Psoas muscle (tissue), 8 donors: ENCODE results near the gene LDLR. TPM values are rescaled to one million over a fixed set of nuclear protein-coding genes. Genes with fewer than 3 reads are reported as not detected.

Experiments used
- ATAC-seq, 4 donors: fragments of 200-7000 bp; cut with Tn5 transposase; one replicate each; pipeline ENCODE4 v1.9.1; 2020; ENCODE audit warnings: moderate library complexity in 3 of 4, mild to moderate bottlenecking in 2 of 4
- DNase-seq, 2 donors: peaks; one replicate each; pipeline ENCODE4 v3.0.0-alpha.2; 2020
- H3K27ac ChIP-seq: fragments of 200-600 bp; one replicate; pipeline ENCODE4 v1.8.0; 2022
- H3K27me3 ChIP-seq, 3 donors: fragments of 200-600 bp in 1 of 3; one replicate each; pipeline versions ENCODE4 v1.6.1 to v1.8.0; 2013 to 2022; ENCODE audit warnings: low read length in 2 of 3, mild to moderate bottlenecking in 2 of 3, moderate library complexity in 1 of 3; ENCODE audit not compliant: insufficient read depth in 3 of 3
- H3K36me3 ChIP-seq, 2 donors: fragments of 200-600 bp in 1 of 2; one replicate each; pipeline versions ENCODE4 v1.6.1 to v1.8.0; 2013 to 2022; ENCODE audit warnings: low read depth in 1 of 2, mild to moderate bottlenecking in 1 of 2, moderate library complexity in 1 of 2; ENCODE audit not compliant: insufficient read depth in 1 of 2
- H3K4me1 ChIP-seq: fragments of 200-600 bp; one replicate; pipeline ENCODE4 v1.8.0; 2022
- H3K4me3 ChIP-seq: fragments of 200-600 bp; one replicate; pipeline ENCODE4 v1.8.0; 2022; ENCODE audit warnings: mild to moderate bottlenecking
- H3K9me3 ChIP-seq: fragments of 200-600 bp; one replicate; pipeline ENCODE4 v1.8.0; 2022
- WGBS, 3 donors: extraction: QIAGEN DNeasy Blood & Tissue Kit; methylation state at CpG; one replicate each; pipeline versions ENCODE4 v1.1.6 to v1.1.7; 2013; 5-methylcytosine and 5-hydroxymethylcytosine counted together
- intact Hi-C, 2 donors: fragments of 100-400 bp; cut with DNase I; formaldehyde crosslinking; loops; one replicate each; pipeline versions ENCODE4 v1.11.0 to v1.14.2; 2022
- polyA plus RNA-seq, 3 donors: library from polyadenylated mRNA; stranded (reverse); fragments of 200-250 nt; gene quantifications; one replicate each; pipeline ENCODE4 v1.2.3, GENCODE V29; 2013
- total RNA-seq, 4 donors: library from RNA; stranded (reverse); fragmentation: NEBNext Ultra II Directional in 2 of 4; extraction: Animal tissue kit (Norgen Biotek cat#: 25700) in 2 of 4; gene quantifications; one replicate each; pipeline versions ENCODE4 v1.2.1 to v1.2.4, GENCODE V29; 2021 to 2023
- TF ChIP-seq, protein P1 (sequence below): fragments of 200-600 bp; IDR thresholded peaks from one replicate; pipeline ENCODE4 v1.8.0; 2022; ENCODE audit warnings: antibody characterized with exemption
- donor health status: healthy with polysubstance abuse.
- donor health status: DM: no; HTN: no; CAD: no; lungs with moderate emphysema.
- donor health status: Bipolar disorder and iron deficiency.
- donor health status: healthy.
- donor health status: DM: yes; HTN: yes; CAD: no.
- donor health status: DM: no; HTN: no; CAD: no.
- donor health status: DM: no; HTN: no; CAD: no.
- donor health status: DM: yes; HTN: yes; CAD: no.

The LDLR gene
- total and polyA plus RNA-seq, 7 donors: 1.7 to 10.1 (median 3.4) TPM

DNA sequence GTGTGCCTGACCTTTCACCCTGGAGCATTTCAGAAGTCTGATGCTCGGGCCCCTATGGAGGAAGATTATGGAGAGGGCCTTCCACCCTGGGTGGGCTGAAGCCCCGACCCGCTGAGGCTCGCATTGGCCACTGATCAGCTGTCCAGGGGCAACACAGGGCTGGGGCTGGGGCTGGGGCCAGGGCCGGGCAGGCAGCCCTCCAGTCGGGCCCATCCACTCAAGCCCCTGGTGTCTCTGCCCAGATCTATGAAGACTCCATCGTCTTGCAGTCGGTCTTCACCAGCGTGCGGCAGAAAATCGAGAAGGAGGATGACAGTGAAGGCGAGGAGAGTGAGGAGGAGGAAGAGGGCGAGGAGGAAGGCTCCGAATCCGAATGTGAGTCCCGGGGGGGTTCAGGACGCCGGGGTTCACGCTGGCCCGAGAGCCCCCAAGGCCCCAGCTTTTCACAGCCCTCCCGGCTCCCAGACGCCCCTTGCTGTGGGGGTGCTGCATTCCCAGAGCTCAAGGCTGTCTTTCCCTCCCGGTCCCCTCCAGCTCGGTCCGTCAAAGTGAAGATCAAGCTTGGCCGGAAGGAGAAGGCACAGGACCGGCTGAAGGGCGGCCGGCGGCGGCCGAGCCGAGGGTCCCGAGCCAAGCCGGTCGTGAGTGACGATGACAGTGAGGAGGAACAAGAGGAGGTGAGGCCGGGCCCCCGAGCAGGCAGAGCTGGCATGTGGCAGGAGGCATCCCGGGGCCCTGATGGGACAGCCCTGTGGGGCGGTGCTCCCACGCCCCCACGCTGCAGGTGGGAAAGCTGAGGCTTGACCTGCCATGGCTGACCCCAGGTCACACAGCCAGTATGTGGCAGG lies 29.5 kb upstream of the LDLR start:
- Histone ChIP-seq H3K36me3 (peaks cover 0 to 82% of the 10 kb centered on the region in 2 donors), H3K4me1 (no peaks in the 10 kb centered on the region), H3K9me3 (no peaks in the 10 kb centered on the region), H3K27me3 (no peaks in the 10 kb centered on the region), H3K27ac (no peak overlapping the region), H3K4me3 (no peak overlapping the region)
- WGBS, 3 donors: 95% methylated on average over 41 to 43 of the region's 43 CpGs
- no peak for DNase-seq
- intact Hi-C loops: no loop called here
- TF ChIP-seq, protein P1, sequence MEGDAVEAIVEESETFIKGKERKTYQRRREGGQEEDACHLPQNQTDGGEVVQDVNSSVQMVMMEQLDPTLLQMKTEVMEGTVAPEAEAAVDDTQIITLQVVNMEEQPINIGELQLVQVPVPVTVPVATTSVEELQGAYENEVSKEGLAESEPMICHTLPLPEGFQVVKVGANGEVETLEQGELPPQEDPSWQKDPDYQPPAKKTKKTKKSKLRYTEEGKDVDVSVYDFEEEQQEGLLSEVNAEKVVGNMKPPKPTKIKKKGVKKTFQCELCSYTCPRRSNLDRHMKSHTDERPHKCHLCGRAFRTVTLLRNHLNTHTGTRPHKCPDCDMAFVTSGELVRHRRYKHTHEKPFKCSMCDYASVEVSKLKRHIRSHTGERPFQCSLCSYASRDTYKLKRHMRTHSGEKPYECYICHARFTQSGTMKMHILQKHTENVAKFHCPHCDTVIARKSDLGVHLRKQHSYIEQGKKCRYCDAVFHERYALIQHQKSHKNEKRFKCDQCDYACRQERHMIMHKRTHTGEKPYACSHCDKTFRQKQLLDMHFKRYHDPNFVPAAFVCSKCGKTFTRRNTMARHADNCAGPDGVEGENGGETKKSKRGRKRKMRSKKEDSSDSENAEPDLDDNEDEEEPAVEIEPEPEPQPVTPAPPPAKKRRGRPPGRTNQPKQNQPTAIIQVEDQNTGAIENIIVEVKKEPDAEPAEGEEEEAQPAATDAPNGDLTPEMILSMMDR: no peak
- peak in 1 of 4 donors; percentile 9 for ATAC-seq

DNA sequence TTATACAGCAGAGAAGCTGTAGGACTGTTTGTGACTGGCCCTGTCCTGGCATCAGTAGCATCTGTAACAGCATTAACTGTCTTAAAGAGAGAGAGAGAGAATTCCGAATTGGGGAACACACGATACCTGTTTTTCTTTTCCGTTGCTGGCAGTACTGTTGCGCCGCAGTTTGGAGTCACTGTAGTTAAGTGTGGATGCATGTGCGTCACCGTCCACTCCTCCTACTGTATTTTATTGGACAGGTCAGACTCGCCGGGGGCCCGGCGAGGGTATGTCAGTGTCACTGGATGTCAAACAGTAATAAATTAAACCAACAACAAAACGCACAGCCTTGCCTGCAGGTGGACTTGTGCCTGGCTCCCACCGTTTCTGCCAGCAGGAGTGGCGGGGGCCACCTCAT lies 27.3 kb upstream of the LDLR start:
- ATAC-seq (no peak), DNase-seq (no peak)
- TF ChIP-seq, protein P1: no peak
- WGBS, 3 donors: 81 to 88% (median 87%) methylated on average over 14 of the region's 14 CpGs
- H3K4me1 ChIP-seq: no peaks in the 10 kb centered on the region
- H3K36me3 ChIP-seq: peaks cover 0 to 76% of the 10 kb centered on the region in 2 donors
- no peak overlapping the region for H3K4me3 ChIP-seq
- intact Hi-C loops: no loop called here
- no peaks in the 10 kb centered on the region for H3K9me3 ChIP-seq
- no peak overlapping the region for H3K27ac ChIP-seq
- no peaks in the 10 kb centered on the region for H3K27me3 ChIP-seq

DNA sequence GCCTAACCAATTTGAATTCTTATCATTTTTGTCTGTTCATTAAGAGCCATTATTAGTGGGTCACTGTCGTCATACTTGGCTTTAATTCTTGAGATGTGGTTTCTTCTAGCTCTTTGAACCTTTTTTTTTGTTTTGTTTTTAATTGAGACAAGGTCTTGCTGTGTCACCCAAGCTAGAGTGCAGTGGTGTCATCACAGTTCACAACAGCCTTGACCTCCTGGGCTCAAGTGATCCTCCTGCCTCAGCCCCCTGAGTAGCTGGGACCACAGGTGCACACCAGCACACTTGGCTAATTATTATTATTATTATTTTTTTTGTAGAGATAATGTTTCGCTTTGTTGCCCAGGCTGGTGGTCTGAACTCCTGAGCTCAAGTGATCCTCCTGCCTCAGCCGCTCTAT lies 25.8 kb upstream of the LDLR start:
- no peaks in the 10 kb centered on the region for H3K4me1 ChIP-seq
- no peak overlapping the region for H3K27ac ChIP-seq
- H3K36me3 ChIP-seq: peaks cover 0 to 61% of the 10 kb centered on the region in 2 donors
- no peaks in the 10 kb centered on the region for H3K27me3 ChIP-seq
- intact Hi-C loops: no loop called here
- H3K4me3 ChIP-seq: no peak overlapping the region
- H3K9me3 ChIP-seq: no peaks in the 10 kb centered on the region
- WGBS, 3 donors: 82 to 89% (median 86%) methylated on average over 3 of the region's 3 CpGs
- ATAC-seq (no peak), DNase-seq (no peak)
- TF ChIP-seq, protein P1: no peak

DNA sequence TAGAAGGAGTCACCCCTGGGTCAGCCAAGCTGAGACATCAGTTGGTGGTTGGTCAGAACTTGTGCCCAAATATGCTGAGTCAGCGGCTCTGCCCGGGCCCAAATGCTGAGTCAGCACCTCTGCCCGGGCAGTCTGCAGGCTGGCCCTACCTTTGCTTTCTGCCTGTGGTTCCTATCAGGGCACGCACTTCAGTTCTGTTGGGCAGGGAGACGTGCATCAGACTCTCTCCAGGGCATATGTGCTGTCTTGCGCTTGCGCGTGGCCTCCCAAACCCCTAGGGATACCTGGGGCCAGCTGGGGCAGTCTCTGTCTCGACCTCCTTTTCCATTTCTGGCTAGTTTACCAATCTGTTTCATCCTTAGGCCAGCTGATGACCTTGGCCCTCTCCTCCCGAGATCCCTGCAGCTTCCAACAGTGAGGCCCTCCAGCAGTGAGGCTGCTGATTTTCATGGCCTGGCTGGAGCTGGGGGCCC lies 24.4 kb upstream of the LDLR start:
- no peaks in the 10 kb centered on the region for H3K27me3 ChIP-seq
- H3K36me3 ChIP-seq: peaks cover 0 to 47% of the 10 kb centered on the region in 2 donors
- intact Hi-C loops: no loop called here
- H3K4me3 ChIP-seq: no peak overlapping the region
- no peaks in the 10 kb centered on the region for H3K4me1 ChIP-seq
- ATAC-seq (peak; percentile 26 to 49 (median 40)), DNase-seq (peak in 1 of 2 donors; percentile 28)
- TF ChIP-seq, protein P1: no peak
- no peak overlapping the region for H3K27ac ChIP-seq
- whole genome bisulfite sequencing, 3 donors: 60 to 74% (median 63%) methylated on average over 10 of the region's 10 CpGs
- no peaks in the 10 kb centered on the region for H3K9me3 ChIP-seq
